SU-DHL-6 (cell line): ENCODE results near the gene CECR2.

Experiments used
- H2AFZ ChIP-seq: fragments of 200-600 bp; sonication (generic); 2 replicates; pipeline ENCODE4 v1.6.1; 2014; ENCODE audit warnings: low read depth, mild to moderate bottlenecking, moderate library complexity, mixed read lengths, antibody characterized with exemption, low read length; ENCODE audit not compliant: severe bottlenecking
- H3F3A ChIP-seq: fragments of 200-600 bp; shearing (Covaris generic); 2 replicates; pipeline ENCODE4 v1.6.0; 2016; ENCODE audit warnings: antibody characterized with exemption, mild to moderate bottlenecking; ENCODE audit not compliant: insufficient read depth
- H3K27ac ChIP-seq: fragments of 200-600 bp; sonication (generic); 2 replicates; pipeline ENCODE4 v1.5.1; 2016; ENCODE audit warnings: low read depth, mild to moderate bottlenecking, low read length, moderate library complexity, mixed read lengths
- H3K27me3 ChIP-seq: fragments of 200-600 bp; sonication (generic), shearing (Covaris generic); 2 replicates; pipeline ENCODE4 v1.6.0; 2014; ENCODE audit warnings: mild to moderate bottlenecking, low read length
- H3K36me3 ChIP-seq: fragments of 200-600 bp; sonication (generic); 2 replicates; pipeline ENCODE4 v1.6.1; 2014; ENCODE audit warnings: mild to moderate bottlenecking, low read length, mixed read lengths
- H3K4me2 ChIP-seq: fragments of 300-600, 200-600 bp; shearing (Covaris generic), sonication (generic); 2 replicates; pipeline ENCODE4 v1.6.0; 2014; ENCODE audit warnings: low read length, low read depth, mild to moderate bottlenecking; ENCODE audit not compliant: poor library complexity, severe bottlenecking
- H3K4me3 ChIP-seq: fragments of 200-600 bp; sonication (generic); 2 replicates; pipeline ENCODE4 v1.5.1; 2014; ENCODE audit warnings: antibody characterized with exemption, low read length, mild to moderate bottlenecking, mixed read lengths; ENCODE audit not compliant: insufficient read depth, poor library complexity, severe bottlenecking
- H3K79me2 ChIP-seq: fragments of 200-600 bp; sonication (generic); 2 replicates; pipeline ENCODE4 v1.6.1; 2014; ENCODE audit warnings: mild to moderate bottlenecking, low read length, moderate library complexity; ENCODE audit not compliant: insufficient read depth
- H3K9ac ChIP-seq: fragments of 200-600 bp; sonication (generic); 2 replicates; pipeline ENCODE4 v1.7.0; 2014; ENCODE audit warnings: mild to moderate bottlenecking, low read length
- H3K9me2 ChIP-seq: fragments of 200-600 bp; sonication (generic); replicated peaks from 2 replicates; pipeline ENCODE4 v1.6.1; 2014; ENCODE audit warnings: low read length; ENCODE audit not compliant: insufficient read depth
- H3K9me3 ChIP-seq: fragments of 200-600 bp; sonication (generic); 2 replicates; pipeline ENCODE4 v1.6.1; 2014; ENCODE audit warnings: low read length, mixed read lengths; ENCODE audit not compliant: insufficient read depth
- H4K20me1 ChIP-seq: fragments of 200-600 bp; sonication (generic); 2 replicates; pipeline ENCODE4 v1.6.1; 2014; ENCODE audit warnings: low read depth, mild to moderate bottlenecking, antibody characterized with exemption, low read length, moderate library complexity, mixed read lengths
- CTCF ChIP-seq: fragments of 200-600 bp; sonication (generic); IDR thresholded peaks from one replicate; pipeline ENCODE4 v1.5.1; 2017; ENCODE audit warnings: antibody characterized with exemption, mild to moderate bottlenecking, low read length, moderate library complexity; ENCODE audit not compliant: insufficient read depth, poor library complexity, severe bottlenecking
- EZH2phosphoT487 ChIP-seq: fragments of 200-600 bp; sonication (generic), shearing (Covaris generic); conservative IDR thresholded peaks from 2 replicates; pipeline ENCODE4 v1.6.1; 2018; ENCODE audit warnings: mild to moderate bottlenecking, antibody characterized with exemption, low read length, moderate library complexity, mixed read lengths

CECR2 gene

DNA sequence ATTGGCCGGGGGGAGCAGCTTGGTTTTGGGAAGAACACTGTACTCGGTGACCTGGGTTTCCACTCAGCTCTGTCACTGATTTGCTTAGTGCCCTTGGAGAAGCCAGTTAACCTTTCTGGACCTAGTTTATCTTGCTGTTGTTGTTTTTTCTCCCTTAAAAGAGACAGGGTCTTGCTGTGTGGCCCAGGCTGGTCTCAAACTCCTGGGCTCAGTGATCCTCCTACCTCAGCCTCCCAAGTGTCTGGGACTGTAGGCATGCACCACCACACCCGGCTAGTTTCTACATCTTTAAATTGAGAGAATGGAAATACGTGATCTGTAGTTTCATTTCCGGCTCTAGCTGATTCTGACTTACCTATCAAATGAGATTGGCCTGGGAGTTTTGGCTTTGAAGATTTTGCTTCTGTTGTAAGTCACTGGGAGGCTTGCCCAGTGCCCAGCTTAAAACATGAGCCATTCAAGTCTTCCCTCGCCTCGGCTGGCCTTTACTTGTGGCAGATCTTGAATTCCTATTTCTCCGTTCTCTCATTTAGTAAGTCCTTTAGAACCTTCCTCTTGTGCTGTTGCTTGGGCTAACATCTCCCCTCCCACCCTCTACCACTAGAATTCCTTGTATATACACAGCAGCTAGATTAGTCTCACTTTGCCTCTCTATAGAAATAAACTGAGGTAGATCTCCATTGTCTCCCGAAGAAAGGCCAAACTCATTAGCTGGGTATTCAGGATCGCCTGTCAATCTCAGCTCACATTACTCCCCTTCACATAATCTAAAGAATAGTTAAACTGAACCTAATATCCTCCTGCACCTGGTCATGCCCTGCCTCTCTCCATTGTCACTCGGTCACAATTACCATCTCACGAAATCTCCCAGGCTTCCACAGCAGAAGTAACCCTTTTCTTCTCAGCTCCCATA, 106.3 kb downstream of the CECR2 start:
- no peaks in the 10 kb centered on the region for H3K9me2 ChIP-seq
- TF ChIP-seq CTCF (no peak), EZH2phosphoT487 (no peak)
- H3K9me3 ChIP-seq = no peaks in the 10 kb centered on the region
- no peak overlapping the region for H3K4me3 ChIP-seq
- no peaks in the 10 kb centered on the region for H4K20me1 ChIP-seq
- H3K27me3 ChIP-seq = no peaks in the 10 kb centered on the region
- no peak overlapping the region for H2AFZ ChIP-seq
- H3K27ac ChIP-seq = no peak overlapping the region
- no peaks in the 10 kb centered on the region for H3F3A ChIP-seq
- H3K79me2 ChIP-seq = no peaks in the 10 kb centered on the region
- H3K9ac ChIP-seq = no peak overlapping the region
- no peaks in the 10 kb centered on the region for H3K36me3 ChIP-seq
- no peak overlapping the region for H3K4me2 ChIP-seq

DNA sequence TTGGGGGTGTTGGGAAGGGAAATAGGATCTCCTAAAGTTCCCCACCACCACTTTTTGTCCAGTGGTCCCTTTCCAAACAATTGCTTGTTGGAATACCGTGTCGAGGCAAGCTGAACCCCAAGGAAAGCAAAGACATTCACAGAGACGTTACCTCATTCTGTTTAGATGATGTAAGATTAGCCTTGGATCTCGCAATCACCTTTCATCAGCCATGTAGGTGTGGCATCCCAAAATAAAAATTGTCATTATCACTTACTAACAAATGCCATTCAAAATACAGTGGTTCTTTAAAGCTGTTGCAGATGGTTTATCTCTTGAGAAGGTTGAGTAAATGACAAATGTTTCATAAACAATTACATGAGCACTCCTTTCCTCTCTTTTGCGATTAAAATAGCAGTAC, 107.6 kb downstream of the CECR2 start:
- H3K4me3 ChIP-seq = no peak overlapping the region
- H3F3A ChIP-seq = no peaks in the 10 kb centered on the region
- no peaks in the 10 kb centered on the region for H3K79me2 ChIP-seq
- H3K9me2 ChIP-seq = no peaks in the 10 kb centered on the region
- no peaks in the 10 kb centered on the region for H3K27me3 ChIP-seq
- no peak for TF ChIP-seq EZH2phosphoT487
- TF ChIP-seq CTCF = no peak
- H3K27ac ChIP-seq = no peak overlapping the region
- no peaks in the 10 kb centered on the region for H4K20me1 ChIP-seq
- no peaks in the 10 kb centered on the region for H3K36me3 ChIP-seq
- H3K4me2 ChIP-seq = no peak overlapping the region
- H2AFZ ChIP-seq = no peak overlapping the region
- H3K9ac ChIP-seq = no peak overlapping the region
- no peaks in the 10 kb centered on the region for H3K9me3 ChIP-seq

DNA sequence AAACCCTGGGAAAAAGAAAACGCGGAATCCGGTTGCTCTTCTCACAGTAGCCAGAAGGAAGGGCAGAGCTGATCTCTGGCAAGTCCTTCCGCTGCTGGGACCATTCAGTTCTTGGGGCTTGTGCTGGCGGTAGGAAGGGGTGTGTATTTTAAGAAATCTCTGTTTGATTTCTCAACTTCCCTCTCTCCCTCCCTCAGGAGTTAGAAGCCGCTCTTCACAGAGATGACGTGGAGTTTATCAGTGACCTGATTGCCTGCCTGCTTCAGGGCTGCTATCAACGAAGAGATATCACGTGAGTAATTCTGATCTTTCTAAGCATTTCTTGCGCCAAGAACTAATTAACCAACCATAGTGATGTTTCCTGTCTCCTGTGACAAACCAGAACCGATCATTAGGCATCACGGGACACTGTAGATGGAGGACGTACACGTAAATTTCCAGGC, 108.2 kb downstream of the CECR2 start:
- Histone ChIP-seq H2AFZ (no peak overlapping the region), H3F3A (no peaks in the 10 kb centered on the region), H3K9ac (no peak overlapping the region), H4K20me1 (no peaks in the 10 kb centered on the region), H3K4me2 (no peak overlapping the region), H3K27me3 (no peaks in the 10 kb centered on the region), H3K27ac (no peak overlapping the region), H3K79me2 (no peaks in the 10 kb centered on the region), H3K9me3 (no peaks in the 10 kb centered on the region), H3K36me3 (no peaks in the 10 kb centered on the region), H3K9me2 (no peaks in the 10 kb centered on the region), H3K4me3 (no peak overlapping the region)
- no peak for TF ChIP-seq CTCF
- no peak for TF ChIP-seq EZH2phosphoT487
